ENCODE data around the gene MERTK.

MERTK gene

DNA sequence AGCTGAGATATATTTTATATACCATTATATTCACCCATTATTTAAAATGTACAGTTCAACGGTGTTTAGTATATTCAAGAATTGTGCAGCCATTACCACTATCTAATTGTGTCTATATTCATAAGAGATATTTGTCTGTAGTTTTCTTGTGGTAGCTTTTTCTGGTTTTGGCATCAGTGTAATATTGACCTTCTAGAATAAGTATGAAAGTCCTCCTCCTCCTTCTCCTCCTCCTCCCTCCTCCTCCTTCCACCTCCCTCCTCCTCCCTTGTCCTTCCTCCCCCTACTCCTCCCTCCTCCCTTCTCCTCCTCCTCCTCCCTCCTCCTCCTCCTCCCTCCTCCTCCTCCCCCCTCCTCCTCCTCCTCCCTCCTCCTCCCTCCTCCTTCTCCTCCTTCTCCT lies 72.0 kb downstream of the MERTK start:
- H3K79me2 ChIP-seq (ENCODE audit: low read length), result no peaks in the 10 kb centered on the region
- H3K9me3 ChIP-seq (replicated peaks; ENCODE audit: insufficient read depth, low read length), result no peaks in the 10 kb centered on the region
- TF ChIP-seq EZH2phosphoT487 (IDR thresholded peaks at IDR 0.05; ENCODE audit: low read length), result no peak
- no peak overlapping the region for H2AFZ ChIP-seq (ENCODE audit: low read length)
- H3K4me1 ChIP-seq (ENCODE audit: low read length), result peaks cover 19% of the 10 kb centered on the region
- no peaks in the 10 kb centered on the region for H4K20me1 ChIP-seq (ENCODE audit: insufficient read depth, low read length)
- no peak overlapping the region for H3K4me3 ChIP-seq (ENCODE audit: low read length)
- no peak overlapping the region for H3K9ac ChIP-seq (ENCODE audit: low read length)
- no peak overlapping the region for H3K4me2 ChIP-seq (ENCODE audit: low read depth, low read length)
- H3K27me3 ChIP-seq (replicated peaks; ENCODE audit: insufficient read depth, low read length), result no peaks in the 10 kb centered on the region
- no peaks in the 10 kb centered on the region for H3K9me2 ChIP-seq (replicated peaks; ENCODE audit: insufficient read depth, low read length)
- H3K27ac ChIP-seq (ENCODE audit: low read length), result no peak overlapping the region
- DNase-seq, result no peak
- no peaks in the 10 kb centered on the region for H3K36me3 ChIP-seq (replicated peaks; ENCODE audit: insufficient read depth, low read length)
- 0 out of 2 replicates have a peak, but pooled peaks cover 7% of the 10 kb centered on the region for H3F3A ChIP-seq (ENCODE audit: insufficient read depth, low read length)

DNA sequence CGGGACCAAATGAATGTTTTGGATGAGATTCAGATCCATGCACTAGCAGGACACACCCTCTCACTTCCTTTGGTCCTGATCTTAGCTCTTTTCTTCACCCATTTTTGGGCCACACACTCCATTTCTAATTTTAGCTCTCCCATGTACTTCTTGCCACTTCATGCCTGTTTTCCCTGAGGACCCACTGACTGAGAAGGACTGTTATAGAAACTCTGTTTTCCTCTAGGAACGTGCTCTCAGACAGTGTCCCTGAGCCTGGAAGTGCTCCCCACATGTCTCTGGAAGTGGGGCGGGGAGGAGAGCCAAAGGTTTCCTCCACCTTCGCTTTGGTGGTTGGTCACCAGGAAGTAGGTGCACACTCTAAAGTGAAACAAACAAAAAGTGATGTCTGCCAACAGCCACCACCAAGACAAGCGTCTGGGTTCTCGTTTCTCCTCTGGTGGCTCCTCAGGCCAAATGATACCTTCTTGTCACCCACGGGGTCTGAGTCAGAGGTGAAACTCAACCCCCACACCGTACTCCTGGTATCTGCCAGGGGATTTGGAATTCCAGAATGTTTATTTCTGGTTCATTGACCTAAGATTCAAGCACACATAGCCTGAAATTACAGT lies 74.7 kb downstream of the MERTK start:
- H2AFZ ChIP-seq (ENCODE audit: low read length), result peak overlapping the region; percentile 73
- DNase-seq, result peak; percentile 72

DNA sequence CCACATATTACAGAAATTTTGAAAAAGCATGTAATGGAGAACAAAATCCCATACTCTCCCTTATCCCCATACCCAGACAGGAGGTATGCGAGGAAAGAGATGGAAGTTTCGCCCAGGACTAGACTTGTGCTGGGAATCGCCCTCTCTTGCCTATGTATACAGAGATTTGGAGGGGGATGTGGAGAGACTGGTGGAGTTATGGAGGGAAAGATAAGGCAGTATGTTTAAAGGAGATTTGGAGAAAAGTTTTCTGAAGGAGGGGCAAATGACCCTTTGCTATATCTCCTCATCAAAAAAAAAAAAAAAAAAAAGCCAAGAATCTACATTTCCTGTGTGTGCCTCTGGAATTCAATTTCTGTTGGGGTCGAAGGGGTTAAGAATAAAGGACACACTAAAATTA lies 75.3 kb downstream of the MERTK start:
- Histone ChIP-seq H3K36me3 (replicated peaks; ENCODE audit: insufficient read depth, low read length) (no peaks in the 10 kb centered on the region), H3F3A (ENCODE audit: insufficient read depth, low read length) (0 out of 2 replicates have a peak, but pooled peaks cover 7% of the 10 kb centered on the region), H3K4me3 (ENCODE audit: low read length) (peak overlapping the region; percentile 22; the same call in 1 of the 2 replicates), H2AFZ (ENCODE audit: low read length) (peak overlapping the region; percentile 73), H3K27ac (ENCODE audit: low read length) (peak overlapping the region; percentile 73; the same call in 1 of the 2 replicates), H3K9me3 (replicated peaks; ENCODE audit: insufficient read depth, low read length) (no peaks in the 10 kb centered on the region), H3K4me1 (ENCODE audit: low read length) (peaks cover 19% of the 10 kb centered on the region), H3K79me2 (ENCODE audit: low read length) (no peaks in the 10 kb centered on the region), H4K20me1 (ENCODE audit: insufficient read depth, low read length) (no peaks in the 10 kb centered on the region), H3K9me2 (replicated peaks; ENCODE audit: insufficient read depth, low read length) (no peaks in the 10 kb centered on the region), H3K4me2 (ENCODE audit: low read depth, low read length) (peak overlapping the region; percentile 71), H3K9ac (ENCODE audit: low read length) (peak overlapping the region; percentile 56), H3K27me3 (replicated peaks; ENCODE audit: insufficient read depth, low read length) (no peaks in the 10 kb centered on the region)
- TF ChIP-seq, protein P1, sequence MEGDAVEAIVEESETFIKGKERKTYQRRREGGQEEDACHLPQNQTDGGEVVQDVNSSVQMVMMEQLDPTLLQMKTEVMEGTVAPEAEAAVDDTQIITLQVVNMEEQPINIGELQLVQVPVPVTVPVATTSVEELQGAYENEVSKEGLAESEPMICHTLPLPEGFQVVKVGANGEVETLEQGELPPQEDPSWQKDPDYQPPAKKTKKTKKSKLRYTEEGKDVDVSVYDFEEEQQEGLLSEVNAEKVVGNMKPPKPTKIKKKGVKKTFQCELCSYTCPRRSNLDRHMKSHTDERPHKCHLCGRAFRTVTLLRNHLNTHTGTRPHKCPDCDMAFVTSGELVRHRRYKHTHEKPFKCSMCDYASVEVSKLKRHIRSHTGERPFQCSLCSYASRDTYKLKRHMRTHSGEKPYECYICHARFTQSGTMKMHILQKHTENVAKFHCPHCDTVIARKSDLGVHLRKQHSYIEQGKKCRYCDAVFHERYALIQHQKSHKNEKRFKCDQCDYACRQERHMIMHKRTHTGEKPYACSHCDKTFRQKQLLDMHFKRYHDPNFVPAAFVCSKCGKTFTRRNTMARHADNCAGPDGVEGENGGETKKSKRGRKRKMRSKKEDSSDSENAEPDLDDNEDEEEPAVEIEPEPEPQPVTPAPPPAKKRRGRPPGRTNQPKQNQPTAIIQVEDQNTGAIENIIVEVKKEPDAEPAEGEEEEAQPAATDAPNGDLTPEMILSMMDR (IDR thresholded peaks at IDR 0.05; ENCODE audit: low read length), result no peak
- TF ChIP-seq EZH2phosphoT487 (IDR thresholded peaks at IDR 0.05; ENCODE audit: low read length) (no peak), EZH2 (optimal IDR thresholded peaks at IDR 0.05; ENCODE audit: low read depth, low read length) (no peak)
- DNase-seq, result no peak

More for the DNA sequence above, 74.7 kb downstream of the MERTK start:
- H3K36me3 ChIP-seq (replicated peaks; ENCODE audit: insufficient read depth, low read length), result no peaks in the 10 kb centered on the region
- H3K4me1 ChIP-seq (ENCODE audit: low read length), result peaks cover 19% of the 10 kb centered on the region
- no peaks in the 10 kb centered on the region for H4K20me1 ChIP-seq (ENCODE audit: insufficient read depth, low read length)
- no peaks in the 10 kb centered on the region for H3K9me2 ChIP-seq (replicated peaks; ENCODE audit: insufficient read depth, low read length)
- peak overlapping the region; percentile 56 for H3K9ac ChIP-seq (ENCODE audit: low read length)
- no peak for TF ChIP-seq EZH2phosphoT487 (IDR thresholded peaks at IDR 0.05; ENCODE audit: low read length)
- TF ChIP-seq, protein P1 (IDR thresholded peaks at IDR 0.05; ENCODE audit: low read length), result no peak
- no peak for TF ChIP-seq EZH2 (optimal IDR thresholded peaks at IDR 0.05; ENCODE audit: low read depth, low read length)
- H3K79me2 ChIP-seq (ENCODE audit: low read length), result no peaks in the 10 kb centered on the region
- H3K4me3 ChIP-seq (ENCODE audit: low read length), result peak overlapping the region; percentile 22; the same call in 1 of the 2 replicates
- no peaks in the 10 kb centered on the region for H3K27me3 ChIP-seq (replicated peaks; ENCODE audit: insufficient read depth, low read length)
- H3F3A ChIP-seq (ENCODE audit: insufficient read depth, low read length), result 0 out of 2 replicates have a peak, but pooled peaks cover 7% of the 10 kb centered on the region
- H3K27ac ChIP-seq (ENCODE audit: low read length), result peak overlapping the region; percentile 73
- H3K9me3 ChIP-seq (replicated peaks; ENCODE audit: insufficient read depth, low read length), result no peaks in the 10 kb centered on the region
- H3K4me2 ChIP-seq (ENCODE audit: low read depth, low read length), result peak overlapping the region; percentile 71

DNA sequence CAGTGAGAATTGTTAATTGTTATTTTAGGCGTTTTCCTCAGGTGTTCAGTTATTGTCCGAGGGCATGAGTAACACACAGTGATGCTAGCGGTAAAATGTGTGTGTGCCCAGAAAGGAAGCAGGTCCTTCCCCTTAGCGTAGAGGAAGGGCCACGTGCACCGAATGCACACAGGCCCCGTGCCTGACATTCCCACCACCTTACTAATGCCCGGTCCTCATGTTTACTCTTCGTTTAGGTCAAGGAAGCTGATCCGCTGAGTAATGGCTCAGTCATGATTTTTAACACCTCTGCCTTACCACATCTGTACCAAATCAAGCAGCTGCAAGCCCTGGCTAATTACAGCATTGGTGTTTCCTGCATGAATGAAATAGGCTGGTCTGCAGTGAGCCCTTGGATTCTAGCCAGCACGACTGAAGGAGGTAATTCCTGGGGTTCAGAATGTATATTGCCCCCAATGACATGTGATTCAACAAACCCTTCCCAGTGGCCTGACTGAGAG lies 76.7 kb downstream of the MERTK start:
- Histone ChIP-seq H3K27ac (ENCODE audit: low read length) (no peak overlapping the region), H3K36me3 (replicated peaks; ENCODE audit: insufficient read depth, low read length) (no peaks in the 10 kb centered on the region), H3K4me1 (ENCODE audit: low read length) (peaks cover 19% of the 10 kb centered on the region), H3K79me2 (ENCODE audit: low read length) (no peaks in the 10 kb centered on the region), H3K9me3 (replicated peaks; ENCODE audit: insufficient read depth, low read length) (no peaks in the 10 kb centered on the region), H3K9ac (ENCODE audit: low read length) (no peak overlapping the region), H4K20me1 (ENCODE audit: insufficient read depth, low read length) (no peaks in the 10 kb centered on the region), H3K4me2 (ENCODE audit: low read depth, low read length) (no peak overlapping the region), H3K9me2 (replicated peaks; ENCODE audit: insufficient read depth, low read length) (no peaks in the 10 kb centered on the region), H3K4me3 (ENCODE audit: low read length) (no peak overlapping the region), H3F3A (ENCODE audit: insufficient read depth, low read length) (0 out of 2 replicates have a peak, but pooled peaks cover 7% of the 10 kb centered on the region), H2AFZ (ENCODE audit: low read length) (no peak overlapping the region), H3K27me3 (replicated peaks; ENCODE audit: insufficient read depth, low read length) (no peaks in the 10 kb centered on the region)
- TF ChIP-seq EZH2phosphoT487 (IDR thresholded peaks at IDR 0.05; ENCODE audit: low read length) (no peak), EZH2 (optimal IDR thresholded peaks at IDR 0.05; ENCODE audit: low read depth, low read length) (no peak)
- TF ChIP-seq, protein P1 (IDR thresholded peaks at IDR 0.05; ENCODE audit: low read length), result no peak
- DNase-seq, result no peak

Data from MM.1S (cell line).